GM18858 (cell line): ENCODE measurements around the gene SLFN11.
"Not testable (repeated sequence)": the region's sequence is repeated elsewhere in the genome, so short reads cannot be mapped to it uniquely, and the experiment has no call there.

Source experiments
- ATAC-seq: cut with Tn5 transposase; IDR thresholded peaks from one replicate; pipeline ENCODE4 v1.9.1; 2021; ENCODE audit not compliant: unreplicated experiment

The SLFN11 gene

GRCh38 chr17:35373534-35373983 is at the start of gene SLFN11:
Gene SLFN11 (minus strand): TSS chr17:35373621. CDS start chr17:35363807, 9,814 bp downstream.
- no peak for ATAC-seq

- not testable (repeated sequence) for ATAC-seq
These were observed 47.6 kb upstream of the SLFN11 start for GRCh38 chr17:35421069-35421468.

GRCh38 chr17:35416659-35417058 is 43.2 kb upstream of the SLFN11 start:
- no peak for ATAC-seq

GRCh38 chr17:35414707-35415106 is 41.3 kb upstream of the SLFN11 start:
- ATAC-seq, result not testable (repeated sequence)

- no peak for ATAC-seq
These were observed 40.8 kb upstream of the SLFN11 start for GRCh38 chr17:35414247-35414646.

- ATAC-seq, result no peak
These were observed 34.1 kb upstream of the SLFN11 start for GRCh38 chr17:35407531-35407930.

- ATAC-seq, result no peak
These were observed 33.1 kb upstream of the SLFN11 start for GRCh38 chr17:35406568-35406967.

- no peak for ATAC-seq
These were observed 30.9 kb upstream of the SLFN11 start for GRCh38 chr17:35404360-35404759.

- not testable (repeated sequence) for ATAC-seq
These were observed 20.4 kb upstream of the SLFN11 start for GRCh38 chr17:35393783-35394182.

GRCh38 chr17:35390663-35391062 is 17.2 kb upstream of the SLFN11 start:
- no peak for ATAC-seq

GRCh38 chr17:35390156-35390555 is 16.7 kb upstream of the SLFN11 start:
- ATAC-seq, result no peak

GRCh38 chr17:35387496-35387895 is 14.1 kb upstream of the SLFN11 start:
- no peak for ATAC-seq

- ATAC-seq, result no peak
These were observed 4.3 kb upstream of the SLFN11 start for GRCh38 chr17:35377706-35378105.

GRCh38 chr17:35377068-35377467 is 3.6 kb upstream of the SLFN11 start:
- ATAC-seq, result no peak

- no peak for ATAC-seq
These were observed 2.8 kb upstream of the SLFN11 start for GRCh38 chr17:35376245-35376644.

GRCh38 chr17:35374766-35375344 is 1.4 kb upstream of the SLFN11 start:
- no peak for ATAC-seq

- ATAC-seq, result no peak
These were observed 754 bp upstream of the SLFN11 start for GRCh38 chr17:35373984-35374765.

GRCh38 chr17:35372846-35373533 is 431 bp downstream of the SLFN11 start:
- no peak for ATAC-seq

GRCh38 chr17:35371934-35372333 is 1.5 kb downstream of the SLFN11 start:
- no peak for ATAC-seq

GRCh38 chr17:35368081-35368830 is 5.2 kb downstream of the SLFN11 start:
- peak; percentile 85 for ATAC-seq

- no peak for ATAC-seq
These were observed 12.4 kb downstream of the SLFN11 start for GRCh38 chr17:35361027-35361426.
